WTC11 (cell line): ENCODE results near the gene KCNIP2. TPM values are rescaled to one million over a fixed set of nuclear protein-coding genes. Genes with fewer than 3 reads are reported as not detected.

Experiments used
- ATAC-seq: fragments of 200-7000 bp; cut with Tn5 transposase; 2 replicates; pipeline ENCODE4 v1.10.0; 2021; ENCODE audit warnings: mild to moderate bottlenecking, moderate library complexity
- CTCF ChIA-PET: fragments of 300-600 bp; sonication (Branson Sonifier 250); formaldehyde crosslinking; loops from one replicate; lab custom pipeline; 2021; ENCODE audit warnings: antibody characterized with exemption; lab: Charles Lee
- POLR2A ChIA-PET: fragments of 350-600 bp; sonication (Branson Sonifier 250); formaldehyde crosslinking; loops from one replicate; lab custom pipeline; 2021; ENCODE audit warnings: antibody characterized with exemption; lab: Charles Lee
- DNase-seq: peaks from one replicate; pipeline ENCODE4 v3.0.0; 2021; ENCODE audit warnings: low spot score
- H3K27ac Mint-ChIP-seq: 2 replicates; pipeline ENCODE4 v1.8.0; 2021; ENCODE audit warnings: mixed read lengths
- H3K27me3 Mint-ChIP-seq: 2 replicates; pipeline ENCODE4 v1.8.0; 2021; ENCODE audit warnings: low read depth, mild to moderate bottlenecking, moderate library complexity, mixed read lengths
- H3K36me3 Mint-ChIP-seq: 2 replicates; pipeline ENCODE4 v1.8.0; 2021; ENCODE audit warnings: mixed read lengths
- H3K4me1 Mint-ChIP-seq: 2 replicates; pipeline ENCODE4 v1.8.0; 2022; ENCODE audit warnings: mixed read lengths
- H3K4me3 Mint-ChIP-seq: 2 replicates; pipeline ENCODE4 v1.8.0; 2021; ENCODE audit warnings: mild to moderate bottlenecking, moderate library complexity, mixed read lengths
- H3K9me3 Mint-ChIP-seq: 2 replicates; pipeline ENCODE4 v1.8.0; 2021; ENCODE audit warnings: mixed read lengths
- E2F4 ChIP-seq: sonication (generic); formaldehyde crosslinking; IDR thresholded peaks from 2 replicates; pipeline ENCODE4 v1.8.1; 2022; ENCODE audit warnings: low read depth, mild to moderate bottlenecking, moderate library complexity, missing genetic modification reagents, borderline replicate concordance
- E2F5 ChIP-seq: sonication (generic); formaldehyde crosslinking; IDR thresholded peaks from 2 replicates; pipeline ENCODE4 v1.8.1; 2022; ENCODE audit warnings: mild to moderate bottlenecking, moderate library complexity, missing genetic modification reagents
- EMX1 ChIP-seq: fragments of 250-450 bp; sonication (Bioruptor Pico); IDR thresholded peaks from 2 replicates; pipeline ENCODE4 v1.8.0; 2021; ENCODE audit warnings: mild to moderate bottlenecking
- FOXK1 ChIP-seq: sonication (generic); formaldehyde crosslinking; IDR thresholded peaks from 2 replicates; pipeline ENCODE4 v1.8.0; 2022; ENCODE audit warnings: mild to moderate bottlenecking, moderate library complexity, missing genetic modification reagents
- MAX ChIP-seq: sonication (generic); formaldehyde crosslinking; IDR thresholded peaks from 2 replicates; pipeline ENCODE4 v1.8.0; 2022; ENCODE audit warnings: mild to moderate bottlenecking, missing genetic modification reagents
- MLX ChIP-seq: sonication (generic); formaldehyde crosslinking; IDR thresholded peaks from 2 replicates; pipeline ENCODE4 v1.8.1; 2023; ENCODE audit warnings: mild to moderate bottlenecking, missing genetic modification reagents, moderate library complexity
- NFATC4 ChIP-seq: fragments of 250-450 bp; sonication (Bioruptor Pico); IDR thresholded peaks from 2 replicates; pipeline ENCODE4 v1.9.0; 2021; ENCODE audit warnings: mild to moderate bottlenecking
- NFYB ChIP-seq: sonication (generic); formaldehyde crosslinking; conservative IDR thresholded peaks from 2 replicates; pipeline ENCODE4 v1.8.0; 2022; ENCODE audit warnings: low read depth, missing genetic modification reagents
- OVOL2 ChIP-seq: fragments of 250-450 bp; sonication (Bioruptor Pico); IDR thresholded peaks from 2 replicates; pipeline ENCODE4 v1.9.0; 2021; ENCODE audit warnings: mild to moderate bottlenecking, borderline replicate concordance
- TEAD4 ChIP-seq: sonication (generic); formaldehyde crosslinking; IDR thresholded peaks from 2 replicates; pipeline ENCODE4 v1.8.0; 2022; ENCODE audit warnings: mild to moderate bottlenecking, missing genetic modification reagents
- TP53 ChIP-seq: sonication (generic); formaldehyde crosslinking; IDR thresholded peaks from 2 replicates; pipeline ENCODE4 v1.8.1; 2023; ENCODE audit warnings: mild to moderate bottlenecking, missing genetic modification reagents
- ZNF317 ChIP-seq: sonication (generic); formaldehyde crosslinking; IDR thresholded peaks from 2 replicates; pipeline ENCODE4 v1.8.1; 2023; ENCODE audit warnings: low read depth, mild to moderate bottlenecking, moderate library complexity, missing genetic modification reagents, borderline replicate concordance
- ZNF423 ChIP-seq: fragments of 250-450 bp; sonication (Bioruptor Pico); IDR thresholded peaks from 2 replicates; pipeline ENCODE4 v2.1.2; 2022; ENCODE audit warnings: mild to moderate bottlenecking, moderate library complexity
- ZNF532 ChIP-seq: fragments of 250-450 bp; sonication (Bioruptor Pico); IDR thresholded peaks from 2 replicates; pipeline ENCODE4 v1.9.0; 2021; ENCODE audit warnings: mild to moderate bottlenecking, borderline replicate concordance
- ZNF671 ChIP-seq: fragments of 250-450 bp; sonication (Bioruptor Pico); IDR thresholded peaks from 2 replicates; pipeline ENCODE4 v1.8.0; 2021; ENCODE audit warnings: mild to moderate bottlenecking
- total RNA-seq: library from RNA; stranded (reverse); gene quantifications from 3 replicates; pipeline ENCODE4 v1.2.3, GENCODE V29; 2021

KCNIP2 gene
- total RNA-seq, 1 experiment from 2014 or later = 5.2 TPM

GRCh38 chr10:101816913-101817336, 26.7 kb downstream of the KCNIP2 start:
- Mint-ChIP-seq H3K4me1 (peaks cover 34% of the 10 kb centered on the region), H3K27ac (peak overlapping the region; percentile 84), H3K27me3 (no peaks in the 10 kb centered on the region), H3K9me3 (no peaks in the 10 kb centered on the region), H3K4me3 (peak overlapping the region; percentile 88), H3K36me3 (peaks cover 11% of the 10 kb centered on the region)
- DNase-seq (no peak), ATAC-seq (no peak)
- TF ChIP-seq E2F4 = no peak
- POLR2A ChIA-PET = interaction anchor here (0.7 to 3.2 kb wide), 4 partner anchors 23 to 297 kb away, joined by 3 to 34 read pairs (median 10); partner anchors contain the start of genes KCNIP2 and NPM3
- CTCF ChIA-PET = interaction anchor here (0.6 to 8.4 kb wide), 3 partner anchors 24 to 214 kb away, joined by 4 to 89 read pairs (median 5); no protein-coding TSS in a partner anchor

GRCh38 chr10:101816376-101816775, 27.2 kb downstream of the KCNIP2 start:
- TF ChIP-seq NFYB = no peak
- no peak for TF ChIP-seq EMX1
- TF ChIP-seq TP53 (CRISPR knock-in tag) = no peak
- no peak for TF ChIP-seq NFATC4 (CRISPR knock-in tag)
- no peak for TF ChIP-seq MLX (CRISPR knock-in tag)
- TF ChIP-seq ZNF671 (CRISPR knock-in tag) = no peak
- ChIA-PET CTCF (interaction anchor here (0.9 to 8.4 kb wide), 3 partner anchors 24 to 213 kb away, joined by 3 to 89 read pairs (median 4); partner anchors contain the start of gene KCNIP2), POLR2A (interaction anchor here (0.7 to 3.2 kb wide), 2 partner anchors 24 to 154 kb away, joined by 17 to 34 read pairs; no protein-coding TSS in a partner anchor)
- Mint-ChIP-seq H3K27me3 (no peaks in the 10 kb centered on the region), H3K36me3 (peaks cover 11% of the 10 kb centered on the region), H3K4me1 (peaks cover 34% of the 10 kb centered on the region), H3K9me3 (no peaks in the 10 kb centered on the region), H3K4me3 (peak overlapping the region; percentile 88), H3K27ac (peak overlapping the region; percentile 22; the same call in 1 of the 2 replicates)
- DNase-seq (no peak), ATAC-seq (no peak)

GRCh38 chr10:101814466-101815071, 29.0 kb downstream of the KCNIP2 start:
- Mint-ChIP-seq H3K4me1 (peaks cover 38% of the 10 kb centered on the region), H3K4me3 (peak overlapping the region; percentile 88), H3K27me3 (no peaks in the 10 kb centered on the region), H3K36me3 (peaks cover 23% of the 10 kb centered on the region), H3K27ac (peak overlapping the region; percentile 69), H3K9me3 (no peaks in the 10 kb centered on the region)
- ChIA-PET POLR2A (no interaction called here), CTCF (interaction anchor here (0.5 to 8.4 kb wide), 3 partner anchors 22 to 33 kb away, joined by 3 to 89 read pairs (median 4); no protein-coding TSS in a partner anchor)
- no peak for ATAC-seq
- TF ChIP-seq ZNF317 (CRISPR knock-in tag) = no peak
- TF ChIP-seq OVOL2 (CRISPR knock-in tag) = no peak
- TF ChIP-seq MAX (CRISPR knock-in tag) = no peak
- TF ChIP-seq FOXK1 (CRISPR knock-in tag) = no peak
- TF ChIP-seq ZNF532 (CRISPR knock-in tag) = no peak
- TF ChIP-seq TEAD4 (CRISPR knock-in tag) = no peak
- no peak for TF ChIP-seq ZNF423 (CRISPR knock-in tag)
- no peak for TF ChIP-seq E2F5 (CRISPR knock-in tag)
- DNase-seq = no peak
